ENCODE measurements around the gene WDR5. TPM values are rescaled to one million over a fixed set of nuclear protein-coding genes. Genes with fewer than 3 reads are reported as not detected.

WDR5 gene
- total RNA-seq, 1 experiment from 2014 or later, result 25.9 TPM

GRCh38 chr9:134208981-134209725 is 73.3 kb downstream of the WDR5 start:
- in situ Hi-C loops (cut with HindIII; ENCODE audit: low pct_unique_long_range_greater_than_20kb, low sequenced_read_pairs), result no loop called here
- DNase-seq (ENCODE audit: low read depth, low spot score), result no peak

Small RNA genes lying within 50 kb of the gene (small RNA-seq; reads per million reads assigned to genes)
- 1.0 to 19.7 reads per million in 2 experiments for gene RNU6ATAC

Other genes with a start within 250 kb of the WDR5 start
- gene VAV2, start 143.8 kb upstream of the WDR5 start, total RNA-seq (2014; rRNA removed; shearing (Covaris generic)), result 4.2 and 4.4 TPM in 2 replicates
- gene BRD3OS, start 110.6 kb upstream of the WDR5 start, total RNA-seq (2014; rRNA removed; shearing (Covaris generic)), result 10.1 and 18.3 TPM in 2 replicates
- 1.7 and 2.1 TPM in 2 replicates for gene BRD3, start 68.1 kb upstream of the WDR5 start, total RNA-seq (2014; rRNA removed; shearing (Covaris generic))
- not detected in 2 replicates for gene RNU6ATAC, start 28.5 kb downstream of the WDR5 start, total RNA-seq (2014; rRNA removed; shearing (Covaris generic))
- gene RXRA, start 190.4 kb downstream of the WDR5 start, total RNA-seq (2014; rRNA removed; shearing (Covaris generic)), result 8.5 and 10.6 TPM in 2 replicates

Data from SK-MEL-5 (cell line).